HUDEP-2 (cell line): ENCODE results near the gene PLCL2.

ENCODE experiments used
- DNase-seq, 76 experiments: peaks; one replicate each; lab custom pipeline; 2025; ENCODE audit not compliant: unreplicated experiment in 76 of 76; lab: John Stamatoyannopoulos, UW

The PLCL2 gene

DNA sequence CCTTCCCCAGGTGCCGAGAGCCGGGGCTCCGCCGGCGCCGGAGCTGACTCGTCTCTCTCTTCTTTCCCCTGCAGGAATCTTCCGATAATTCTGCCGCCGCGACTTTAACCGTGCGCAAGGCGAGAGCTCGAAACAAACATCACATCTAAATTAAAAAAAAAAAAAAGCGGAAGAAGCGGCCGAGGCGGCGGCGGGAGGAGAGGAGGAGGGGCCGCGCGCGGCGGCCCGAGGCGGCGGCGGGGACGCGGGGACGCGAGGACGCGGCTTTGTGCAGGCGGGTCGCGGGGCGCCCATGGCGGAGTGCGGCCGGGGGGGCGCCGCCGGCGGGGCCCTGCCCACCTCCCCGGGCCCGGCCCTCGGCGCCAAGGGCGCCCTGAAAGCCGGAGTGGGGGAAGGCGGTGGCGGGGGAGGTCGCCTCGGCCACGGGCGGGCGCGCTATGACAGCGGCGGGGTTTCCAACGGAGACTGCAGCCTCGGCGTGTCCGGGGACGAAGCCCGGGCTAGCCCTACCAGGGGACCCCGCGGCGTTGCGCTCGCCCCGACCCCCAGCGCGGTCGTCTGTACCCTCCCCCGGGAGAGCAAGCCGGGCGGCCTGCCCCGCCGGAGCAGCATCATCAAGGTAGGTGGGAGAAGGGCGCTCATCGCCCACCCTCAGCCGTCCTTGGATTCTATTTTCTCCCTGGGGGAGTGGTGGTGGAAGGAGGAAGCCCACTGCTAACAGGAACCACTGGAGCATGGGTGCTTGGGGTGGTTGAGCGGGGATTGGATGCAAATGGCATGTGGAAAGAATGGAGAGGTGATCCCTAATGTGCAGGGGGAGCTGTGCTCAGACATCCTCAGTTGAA is at the start of gene PLCL2:
TSS of gene PLCL2 (plus strand) at position 208 of the 845 bp plus-strand sequence. CDS start at position 293, 85 bp downstream.
- peak in 31 of 76 experiments; percentile 4 to 42 (median 26) for DNase-seq

DNA sequence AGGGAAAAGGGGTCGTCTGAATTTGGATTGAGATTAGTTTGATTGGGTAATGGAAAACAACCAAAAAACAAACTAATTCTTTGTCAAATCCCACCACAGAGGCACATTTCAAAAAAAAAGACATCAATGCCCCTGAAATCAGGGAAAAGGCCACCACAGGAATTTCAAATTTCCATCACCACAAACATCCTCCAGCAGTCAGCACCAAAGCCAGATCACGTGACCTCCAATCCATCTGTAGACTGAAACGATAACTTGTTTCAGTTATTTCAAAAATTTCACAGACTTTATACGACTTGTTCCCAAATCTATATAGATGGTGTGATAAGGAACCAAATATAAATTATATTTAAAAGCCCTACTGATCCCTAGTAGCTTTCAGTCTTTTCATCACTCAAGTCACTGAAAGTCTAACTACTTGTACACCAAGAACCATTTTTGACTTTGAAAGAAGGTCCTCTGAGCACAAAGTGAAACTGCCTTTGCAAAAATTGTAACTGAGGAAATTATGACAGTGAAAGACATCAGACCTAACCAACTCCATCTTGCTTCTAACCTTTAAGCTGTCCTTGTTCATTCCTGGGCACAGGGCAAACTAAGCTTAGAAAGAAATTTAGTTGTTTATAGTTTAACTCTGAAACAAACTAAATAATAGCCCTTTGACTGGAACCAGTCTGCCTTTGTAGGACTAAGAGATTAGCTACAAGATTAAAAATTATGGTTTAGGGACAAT is 48.1 kb upstream of the PLCL2 start:
- DNase-seq, result no peak

DNA sequence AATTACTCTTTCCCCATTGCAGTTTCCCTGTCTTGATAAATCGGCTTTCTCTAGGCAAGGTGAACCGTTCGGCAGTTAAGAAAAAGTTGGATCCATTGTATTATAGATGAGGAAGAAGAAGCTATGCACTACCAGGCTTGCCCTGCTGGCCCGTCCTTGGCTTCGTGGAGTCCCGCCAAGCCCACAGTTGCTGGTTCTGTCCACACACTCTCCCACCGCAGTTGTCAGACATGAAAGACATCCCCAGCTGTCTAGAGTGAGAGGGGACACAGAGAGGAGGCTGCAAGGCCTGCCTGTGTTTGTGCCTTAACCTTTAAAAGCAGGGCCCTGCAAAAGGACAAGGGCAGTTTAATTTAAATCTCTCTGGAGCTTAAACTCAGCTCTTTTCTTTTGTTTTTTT is 47.2 kb upstream of the PLCL2 start:
- DNase-seq, result no peak

DNA sequence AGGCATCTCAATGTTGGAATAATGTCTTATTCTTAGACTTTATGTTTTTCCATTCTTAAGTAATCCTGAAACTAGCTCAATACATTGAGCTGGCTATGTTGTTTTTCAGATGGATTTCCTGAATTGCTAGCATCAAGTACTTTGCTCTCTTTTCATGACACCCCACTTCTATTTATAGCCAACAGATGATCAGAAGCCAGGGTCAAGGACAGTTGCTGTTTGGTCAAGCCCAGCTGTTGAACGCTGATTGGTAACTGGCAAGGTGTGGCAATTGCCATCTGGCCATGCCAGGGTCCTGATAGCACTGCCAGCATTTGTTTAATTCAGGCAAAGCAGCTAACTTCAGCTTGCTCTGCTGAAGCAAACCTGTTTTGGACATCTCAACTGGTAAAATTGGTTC is 46.2 kb upstream of the PLCL2 start:
- peak in 58 of 76 experiments; percentile 2 to 74 (median 38) for DNase-seq

DNA sequence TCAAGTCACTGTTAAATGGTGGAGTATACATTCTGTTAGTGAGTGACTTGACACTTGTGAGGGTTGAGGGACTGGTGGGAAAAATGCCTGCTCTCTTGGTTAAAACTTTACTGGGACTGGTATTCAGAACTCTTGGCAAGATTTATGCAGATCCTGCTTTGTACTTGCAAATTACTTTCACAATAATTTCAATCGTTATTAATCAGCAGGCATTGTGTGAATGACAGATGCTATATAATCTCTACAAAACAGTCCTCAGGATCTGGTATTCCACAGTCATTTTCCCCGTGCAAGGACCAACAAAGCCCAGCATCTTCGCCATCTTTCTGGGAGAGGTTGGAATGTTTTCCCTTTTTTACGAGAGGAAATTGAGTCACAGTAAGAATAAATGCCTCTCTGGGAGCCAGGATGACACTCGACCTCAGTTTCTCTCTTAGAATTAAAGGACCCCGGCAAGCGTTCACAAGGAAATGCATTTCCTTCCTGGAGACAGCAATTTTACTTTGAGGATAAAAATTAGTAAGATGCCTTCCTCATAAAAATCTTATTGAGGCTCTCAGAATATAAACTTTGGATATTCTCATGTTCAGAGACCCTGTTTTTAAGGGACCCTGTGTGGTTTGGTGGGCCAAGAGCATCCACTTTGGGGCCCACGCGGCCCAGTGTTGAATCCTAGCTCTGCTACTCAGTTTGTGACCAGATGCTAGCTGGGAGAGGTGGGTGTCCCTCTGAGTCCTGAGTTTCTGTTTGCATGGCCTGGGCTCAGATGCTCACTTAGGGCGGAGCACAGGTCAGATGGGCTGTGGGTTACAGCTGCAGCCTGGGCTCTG is 45.3 kb upstream of the PLCL2 start:
- DNase-seq, result no peak

DNA sequence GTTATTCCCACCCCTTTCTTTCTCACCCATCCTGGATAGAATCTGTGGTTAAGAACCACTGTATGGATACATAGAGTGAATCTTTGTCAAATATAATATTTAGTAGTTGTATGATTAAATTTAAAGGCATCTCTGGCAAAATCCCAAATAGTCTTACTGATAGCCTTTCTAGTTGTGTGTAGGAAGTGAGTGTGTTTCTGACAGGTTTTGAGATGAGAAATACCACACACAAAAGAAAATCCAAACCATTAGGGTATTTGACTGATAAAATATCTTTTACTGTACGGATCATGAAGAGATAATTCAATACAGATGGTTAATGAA is 44.7 kb upstream of the PLCL2 start:
- DNase-seq, result no peak

DNA sequence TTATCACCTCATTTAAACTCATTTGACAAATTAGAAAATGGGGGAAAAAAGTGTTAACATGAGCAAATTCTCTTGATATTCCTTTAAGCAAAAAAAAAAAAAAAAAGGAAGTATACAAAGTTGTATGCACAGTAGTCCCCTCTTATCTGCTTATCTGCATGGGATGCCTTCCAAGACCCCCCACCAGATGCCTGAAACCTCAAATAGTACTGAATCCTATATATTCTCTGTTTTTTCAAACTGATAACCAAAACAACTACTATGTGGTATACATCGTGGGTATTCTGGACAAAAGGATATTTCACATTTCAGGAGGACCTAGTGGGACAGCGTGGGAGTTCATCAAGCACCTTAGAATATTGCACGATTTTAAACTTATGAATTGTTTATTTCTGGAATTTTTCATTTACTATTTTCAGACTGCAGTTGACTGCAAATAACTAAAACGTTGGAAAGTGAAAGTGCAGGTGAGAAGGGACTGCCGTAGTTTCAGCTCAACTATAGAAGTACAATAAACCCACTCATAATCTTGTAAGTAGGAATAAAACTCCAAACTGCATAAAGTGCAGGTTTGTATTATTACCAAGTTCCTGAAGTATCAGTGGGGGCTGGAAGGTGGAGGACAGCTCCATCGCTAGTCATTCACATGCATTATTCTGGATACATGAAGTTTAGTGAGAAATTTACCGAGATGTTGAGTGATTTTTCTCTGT is 43.6 kb upstream of the PLCL2 start:
- peak in 1 of 76 experiments; percentile 3 for DNase-seq

DNA sequence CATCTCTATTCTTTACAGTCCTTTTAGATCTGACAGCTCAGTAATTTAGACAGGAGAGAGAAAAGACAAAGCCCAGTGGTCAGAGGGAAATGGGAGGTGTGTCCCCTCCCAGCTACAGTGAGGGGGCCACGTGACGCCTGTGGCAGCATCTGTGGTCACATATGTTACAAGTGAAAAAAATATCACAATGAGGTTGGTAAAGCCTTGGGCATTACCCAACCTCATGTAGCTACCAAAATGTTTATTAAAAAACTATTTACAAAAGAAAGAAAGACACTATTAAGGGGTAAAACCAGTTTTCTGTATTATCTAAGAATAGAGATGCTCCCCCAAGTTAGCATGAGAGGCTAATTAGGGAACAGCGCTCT is 42.9 kb upstream of the PLCL2 start:
- DNase-seq, result no peak

DNA sequence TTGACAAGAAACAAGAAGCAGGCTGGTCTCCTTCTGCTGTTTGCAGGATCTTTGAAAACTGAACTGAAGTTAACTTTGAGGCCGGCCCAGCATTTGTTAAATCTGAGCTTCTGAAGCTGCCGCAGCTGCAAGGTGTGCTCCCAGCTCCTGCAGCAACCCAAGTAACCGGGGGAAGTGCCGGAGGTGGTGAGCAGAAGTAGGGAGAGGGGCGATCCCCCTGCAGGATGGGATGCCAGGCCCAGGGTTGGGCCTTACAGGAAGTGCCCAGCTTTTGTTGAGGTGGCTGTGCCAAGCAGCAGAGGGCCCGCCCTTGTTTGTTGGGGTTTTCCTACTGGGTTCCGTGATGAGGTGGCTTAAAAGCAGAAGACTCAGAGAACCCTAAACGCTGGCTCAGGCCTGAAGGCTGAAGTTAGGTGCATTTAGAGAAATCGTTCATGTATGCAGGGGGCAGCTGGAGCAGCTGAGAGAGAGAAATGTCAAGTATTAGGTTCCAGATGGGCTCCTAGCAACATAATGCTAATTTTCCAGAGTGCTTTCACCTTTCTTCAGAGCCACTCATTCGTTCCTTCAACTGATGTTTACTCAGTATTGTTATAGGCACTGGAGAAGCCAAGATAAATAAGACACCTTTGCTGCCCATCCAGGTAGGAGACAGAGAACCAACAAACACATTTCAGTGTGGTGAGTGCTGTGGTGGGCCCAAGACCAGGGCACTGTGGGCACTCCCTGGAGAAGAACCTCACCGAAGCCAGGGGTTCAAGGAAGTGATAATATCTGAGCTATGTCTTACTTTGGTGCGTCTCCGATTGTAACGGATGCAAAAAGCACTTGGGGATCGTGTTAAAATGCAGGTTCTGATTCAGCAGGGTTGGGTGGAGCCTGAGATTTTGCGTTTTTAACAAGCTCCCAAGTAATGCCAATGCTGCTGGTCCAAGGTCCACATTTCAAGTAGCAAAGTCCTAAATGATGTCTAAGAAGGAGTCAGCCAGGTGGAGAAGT is 42.2 kb upstream of the PLCL2 start:
- DNase-seq, result peak in 1 of 76 experiments; percentile 5

DNA sequence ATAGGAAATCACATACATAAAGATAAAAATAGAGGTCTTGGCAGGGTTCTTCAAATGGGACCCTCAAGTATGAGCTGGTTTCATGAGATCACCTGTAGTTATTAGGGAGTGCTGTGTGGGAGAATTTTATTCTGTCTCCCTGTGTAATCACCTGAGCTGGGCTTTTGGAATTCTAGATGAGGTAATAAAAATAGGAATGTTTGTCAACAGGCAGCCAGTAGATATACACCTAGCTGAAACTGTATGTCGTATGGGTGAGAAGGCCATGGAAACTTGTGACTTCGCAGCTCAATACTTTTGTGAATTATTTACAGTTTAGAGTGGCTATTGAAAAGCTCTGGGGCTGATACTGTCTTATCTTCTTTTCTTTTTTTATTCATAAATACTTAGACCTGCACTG is 40.5 kb upstream of the PLCL2 start:
- DNase-seq, result no peak

DNA sequence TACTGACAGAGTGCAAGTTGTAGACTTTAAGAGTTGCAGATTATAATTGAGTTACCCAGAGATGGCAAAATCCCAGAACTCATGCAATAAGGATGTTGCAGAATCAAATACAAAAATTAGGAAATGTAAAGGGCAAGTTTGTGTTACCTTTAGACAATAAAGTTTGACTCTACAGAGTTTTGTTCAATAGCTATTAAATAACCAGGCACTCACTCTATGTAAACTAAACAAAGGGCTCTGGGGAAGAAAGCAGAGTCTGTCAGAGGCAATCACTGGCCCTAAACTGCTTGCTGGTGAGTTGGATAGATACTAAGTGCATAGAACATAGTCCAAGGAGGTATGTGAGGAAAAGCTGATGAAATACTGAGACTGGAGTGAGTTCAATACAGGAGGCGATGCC is 40.0 kb upstream of the PLCL2 start:
- DNase-seq, result no peak

DNA sequence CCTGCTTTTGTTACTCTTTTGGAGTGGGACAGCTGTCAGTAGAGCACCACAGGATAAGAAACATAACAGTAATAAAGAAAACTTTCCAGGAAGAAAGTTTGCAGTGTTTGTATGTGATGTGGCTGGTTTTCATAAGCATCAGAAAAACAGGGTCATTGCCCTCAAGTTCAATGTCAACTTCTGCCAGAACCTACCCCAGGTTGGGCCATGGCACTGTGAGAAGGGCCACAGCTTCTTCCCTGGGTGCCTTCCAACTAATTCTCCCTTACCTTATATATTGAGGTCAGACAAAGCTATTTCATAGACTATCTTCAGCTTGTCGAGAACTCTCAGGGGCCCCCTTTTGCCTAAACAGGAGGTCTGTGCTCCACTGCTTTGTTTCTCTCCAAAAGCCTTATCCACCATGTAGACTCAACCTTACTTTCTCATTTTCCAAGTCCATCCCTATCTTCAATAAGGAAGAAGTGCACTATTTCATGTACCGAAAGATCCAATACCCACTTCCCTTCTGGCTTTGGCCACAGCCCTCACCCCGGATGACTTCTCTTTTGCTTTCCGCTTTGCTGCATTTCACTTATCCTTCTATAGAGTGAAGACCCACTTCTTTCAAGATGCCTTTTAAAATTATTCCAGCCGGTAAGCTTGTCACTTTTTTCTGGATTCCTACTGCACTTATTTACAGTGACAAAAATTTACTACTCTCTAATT is 38.2 kb upstream of the PLCL2 start:
- no peak for DNase-seq

DNA sequence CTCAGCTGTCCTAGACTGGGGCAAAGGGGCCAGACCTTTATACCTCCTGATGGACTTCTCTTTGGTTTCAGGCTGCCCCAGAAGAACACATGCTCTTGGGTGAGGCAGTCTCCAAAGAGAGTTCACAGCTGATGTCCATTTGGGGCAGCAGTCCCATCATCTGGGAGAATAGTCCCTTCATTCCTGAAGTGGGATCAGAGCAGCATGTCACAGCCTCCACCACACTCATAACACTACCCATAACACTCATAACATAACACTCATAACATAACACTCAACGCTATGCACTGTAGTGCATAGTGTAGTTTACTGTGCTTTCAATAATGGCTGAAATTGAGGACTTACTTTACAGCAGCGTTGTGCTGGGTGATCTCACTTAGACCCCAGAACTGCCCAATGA is 36.7 kb upstream of the PLCL2 start:
- no peak for DNase-seq

DNA sequence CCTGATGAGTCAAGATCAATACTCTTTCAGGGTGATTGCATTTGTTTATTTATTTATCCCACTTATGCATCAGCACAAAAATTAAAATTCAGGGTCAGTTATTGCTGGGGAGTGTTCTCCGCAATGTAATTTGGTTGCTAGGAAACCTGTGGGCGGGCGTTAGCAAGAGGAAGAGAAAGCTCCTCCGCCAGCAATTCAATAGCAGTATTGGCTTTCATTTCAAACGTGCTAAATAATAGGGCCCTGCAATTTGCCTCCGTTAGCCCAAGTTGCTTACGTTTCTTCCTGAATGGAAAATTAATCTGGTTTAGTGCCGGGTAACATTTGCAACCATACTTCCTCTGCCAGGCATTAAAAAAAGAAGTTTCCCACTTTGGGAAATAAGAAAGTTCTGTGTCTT is 35.5 kb upstream of the PLCL2 start:
- DNase-seq, result peak in 6 of 76 experiments; percentile 1 to 52 (median 14)

DNA sequence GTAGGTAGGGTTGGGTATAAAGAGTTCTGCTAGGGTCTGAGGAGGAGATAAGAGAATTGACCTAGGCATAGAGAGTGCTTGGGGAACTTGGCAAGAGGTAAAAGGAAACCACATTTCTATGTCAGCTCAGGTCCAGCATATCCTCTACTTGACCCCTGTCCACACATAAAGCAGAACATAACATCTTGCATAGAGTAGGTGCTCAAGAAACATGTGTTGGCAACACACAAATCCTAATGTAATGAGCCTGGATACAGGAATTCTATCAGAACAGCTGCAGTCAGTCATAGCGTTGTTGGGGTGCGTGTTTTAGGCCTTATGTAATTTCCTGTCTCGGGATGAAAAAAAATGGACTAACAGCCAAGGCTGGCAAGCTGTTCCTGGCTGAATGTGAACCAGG is 35.0 kb upstream of the PLCL2 start:
- no peak for DNase-seq

DNA sequence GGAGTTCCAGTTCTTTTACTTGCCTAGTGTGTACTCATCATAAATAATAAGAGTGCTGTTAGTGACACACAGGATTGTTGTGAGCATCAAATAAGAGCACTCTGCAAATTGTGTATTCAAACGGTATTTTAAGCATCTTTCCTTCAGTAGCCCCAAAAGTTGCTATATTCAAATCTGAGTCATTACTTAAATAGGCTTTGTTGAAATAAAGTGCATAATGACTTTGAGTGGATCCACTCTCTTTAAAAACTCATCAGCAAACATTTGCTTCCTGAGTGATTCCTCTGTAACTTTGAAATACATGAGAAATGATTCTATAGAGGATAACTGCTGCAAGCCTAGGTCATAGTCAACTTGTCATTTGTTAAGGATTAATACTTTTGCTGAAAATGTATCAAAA is 29.3 kb upstream of the PLCL2 start:
- DNase-seq, result no peak

DNA sequence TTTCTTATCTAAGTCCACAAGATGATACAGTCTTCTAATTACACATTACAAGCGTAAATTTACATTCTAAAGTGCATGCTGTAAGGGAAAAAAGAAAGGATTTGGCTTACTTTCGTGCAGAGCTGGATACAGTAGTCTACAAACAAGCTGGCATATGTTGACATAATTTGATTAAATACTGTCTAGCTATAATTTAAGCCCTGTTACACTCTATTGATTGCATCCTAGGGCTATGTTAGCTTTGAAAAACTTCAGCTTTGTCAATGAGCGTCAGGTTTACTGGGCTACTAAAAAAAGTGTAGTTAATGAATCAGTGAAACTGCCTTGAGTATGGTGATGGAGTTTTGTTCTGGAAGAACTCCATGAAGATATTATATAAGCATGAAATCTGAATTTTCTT is 24.5 kb upstream of the PLCL2 start:
- DNase-seq, result no peak

DNA sequence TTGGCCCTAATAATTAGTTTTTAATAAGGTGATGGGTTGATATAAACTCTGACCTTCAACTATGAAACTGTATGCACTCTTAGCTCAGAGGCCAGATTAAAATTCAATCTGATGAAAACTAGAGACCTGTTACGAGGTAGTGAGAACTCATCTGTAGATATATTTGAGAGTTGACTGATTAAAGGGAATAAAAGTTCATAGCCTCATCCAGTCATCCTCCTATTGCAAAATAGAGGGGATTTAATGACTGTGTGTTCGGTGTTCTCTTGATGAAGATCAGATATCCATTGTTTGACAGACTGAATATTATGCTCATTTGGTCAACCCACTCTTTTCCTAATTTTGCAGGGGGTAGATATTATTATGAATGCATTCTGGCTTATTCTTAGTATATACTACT is 23.3 kb upstream of the PLCL2 start:
- no peak for DNase-seq
